Measurements from ENCODE around the gene CNOT1.

Gene CNOT1

DNA sequence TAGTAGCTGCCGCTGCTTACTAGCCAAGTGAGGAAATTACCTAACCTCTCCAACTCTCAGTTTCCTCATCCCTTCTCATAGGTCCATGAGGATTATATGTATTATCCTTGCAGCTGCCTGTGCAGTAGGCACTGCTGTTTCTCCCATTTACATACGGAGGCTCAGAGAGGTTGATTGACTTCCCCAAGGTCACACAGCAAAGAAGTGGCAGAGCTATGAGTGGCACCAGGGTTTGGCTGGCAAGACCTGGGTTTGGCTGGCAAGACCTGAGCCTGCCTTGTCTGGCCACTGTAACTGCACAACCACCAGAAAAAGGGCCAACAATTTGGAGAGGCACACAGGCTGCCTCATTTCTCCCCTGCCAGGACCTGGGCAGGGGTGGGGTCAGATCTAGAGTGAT lies 132.2 kb downstream of the CNOT1 start:
- no peaks in the 10 kb centered on the region for H3K9me2 ChIP-seq (replicated peaks; ENCODE audit: control insufficient read depth, low read length)
- peaks cover 4% of the 10 kb centered on the region; the same call in 1 of the 2 replicates for H4K20me1 ChIP-seq (ENCODE audit: control insufficient read depth, insufficient read depth, low read depth, low read length)
- H3K9me3 ChIP-seq (ENCODE audit: control insufficient read depth, insufficient read depth, low read length), result no peaks in the 10 kb centered on the region
- no peaks in the 10 kb centered on the region for H3K36me3 ChIP-seq (ENCODE audit: control insufficient read depth, low read length)
- H3F3A ChIP-seq (ENCODE audit: control insufficient read depth, insufficient read depth), result 0 out of 2 replicates have a peak, but pooled peaks cover 3% of the 10 kb centered on the region
- TF ChIP-seq EZH2phosphoT487 (IDR thresholded peaks at IDR 0.05; ENCODE audit: borderline replicate concordance, low read length), result no peak
- TF ChIP-seq, protein P1, sequence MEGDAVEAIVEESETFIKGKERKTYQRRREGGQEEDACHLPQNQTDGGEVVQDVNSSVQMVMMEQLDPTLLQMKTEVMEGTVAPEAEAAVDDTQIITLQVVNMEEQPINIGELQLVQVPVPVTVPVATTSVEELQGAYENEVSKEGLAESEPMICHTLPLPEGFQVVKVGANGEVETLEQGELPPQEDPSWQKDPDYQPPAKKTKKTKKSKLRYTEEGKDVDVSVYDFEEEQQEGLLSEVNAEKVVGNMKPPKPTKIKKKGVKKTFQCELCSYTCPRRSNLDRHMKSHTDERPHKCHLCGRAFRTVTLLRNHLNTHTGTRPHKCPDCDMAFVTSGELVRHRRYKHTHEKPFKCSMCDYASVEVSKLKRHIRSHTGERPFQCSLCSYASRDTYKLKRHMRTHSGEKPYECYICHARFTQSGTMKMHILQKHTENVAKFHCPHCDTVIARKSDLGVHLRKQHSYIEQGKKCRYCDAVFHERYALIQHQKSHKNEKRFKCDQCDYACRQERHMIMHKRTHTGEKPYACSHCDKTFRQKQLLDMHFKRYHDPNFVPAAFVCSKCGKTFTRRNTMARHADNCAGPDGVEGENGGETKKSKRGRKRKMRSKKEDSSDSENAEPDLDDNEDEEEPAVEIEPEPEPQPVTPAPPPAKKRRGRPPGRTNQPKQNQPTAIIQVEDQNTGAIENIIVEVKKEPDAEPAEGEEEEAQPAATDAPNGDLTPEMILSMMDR (IDR thresholded peaks at IDR 0.05; ENCODE audit: low read depth, low read length, poor library complexity, severe bottlenecking), result no peak
- no peak overlapping the region for H3K4me3 ChIP-seq (ENCODE audit: low read length)
- H3K27me3 ChIP-seq (ENCODE audit: control insufficient read depth, low read length), result peaks cover 42% of the 10 kb centered on the region
- no peaks in the 10 kb centered on the region for H3K79me2 ChIP-seq (ENCODE audit: control insufficient read depth, low read length)
- H3K27ac ChIP-seq (ENCODE audit: low read depth, low read length), result no peak overlapping the region
- peaks cover 20% of the 10 kb centered on the region for H3K4me1 ChIP-seq (ENCODE audit: control insufficient read depth, low read length)
- no peak overlapping the region for H3K4me2 ChIP-seq (ENCODE audit: low read length)

DNA sequence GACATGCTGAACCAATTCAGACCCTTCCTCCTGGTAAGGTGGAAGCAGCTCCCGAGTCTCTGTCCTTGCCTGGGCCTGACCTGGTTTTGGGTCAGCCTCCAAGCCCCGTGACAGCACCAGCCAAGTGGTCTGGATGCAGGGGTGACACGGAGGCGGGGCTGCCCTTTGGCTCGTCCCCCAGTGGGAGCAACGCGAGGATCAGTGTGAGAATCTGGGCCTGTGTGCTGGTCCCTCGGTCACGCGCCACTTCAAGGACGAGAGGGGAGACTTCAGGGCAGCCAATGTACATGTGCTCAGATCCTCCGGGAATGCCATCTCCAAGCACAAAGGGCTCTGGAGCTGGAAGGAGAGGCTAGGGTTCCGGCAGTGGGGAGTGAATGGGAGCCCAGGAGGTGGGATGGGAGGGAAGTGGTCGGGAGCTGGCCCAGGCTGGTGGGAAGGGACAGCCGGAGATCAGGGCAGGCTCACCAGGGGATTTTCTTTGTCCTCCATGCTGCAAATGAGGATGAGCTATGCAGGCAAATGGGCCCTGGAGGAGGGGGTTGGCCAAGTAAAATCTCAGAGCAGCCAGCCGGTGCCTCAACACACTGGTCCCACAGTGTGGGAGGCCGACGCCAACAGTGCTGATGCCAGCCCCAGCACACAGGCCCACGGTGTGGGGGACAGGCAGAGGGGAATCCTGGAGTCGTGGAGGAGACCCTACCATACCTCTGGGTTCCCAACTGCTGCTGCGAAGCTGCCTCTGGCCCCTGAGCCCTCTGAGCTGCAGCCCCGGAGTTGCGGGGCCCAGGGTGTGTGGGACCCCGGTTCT lies 133.9 kb downstream of the CNOT1 start:
- Histone ChIP-seq H3K4me2 (ENCODE audit: low read length) (no peak overlapping the region), H3F3A (ENCODE audit: control insufficient read depth, insufficient read depth) (0 out of 2 replicates have a peak, but pooled peaks cover 3% of the 10 kb centered on the region), H3K4me1 (ENCODE audit: control insufficient read depth, low read length) (peaks cover 7% of the 10 kb centered on the region), H3K36me3 (ENCODE audit: control insufficient read depth, low read length) (no peaks in the 10 kb centered on the region), H3K4me3 (ENCODE audit: low read length) (no peak overlapping the region), H4K20me1 (ENCODE audit: control insufficient read depth, insufficient read depth, low read depth, low read length) (peaks cover 4% of the 10 kb centered on the region; the same call in 1 of the 2 replicates), H3K27ac (ENCODE audit: low read depth, low read length) (no peak overlapping the region), H3K9me3 (ENCODE audit: control insufficient read depth, insufficient read depth, low read length) (no peaks in the 10 kb centered on the region), H3K27me3 (ENCODE audit: control insufficient read depth, low read length) (peaks cover 26% of the 10 kb centered on the region), H3K9me2 (replicated peaks; ENCODE audit: control insufficient read depth, low read length) (no peaks in the 10 kb centered on the region), H3K79me2 (ENCODE audit: control insufficient read depth, low read length) (no peaks in the 10 kb centered on the region)
- TF ChIP-seq, protein P1 (IDR thresholded peaks at IDR 0.05; ENCODE audit: low read depth, low read length, poor library complexity, severe bottlenecking), result no peak

DNA sequence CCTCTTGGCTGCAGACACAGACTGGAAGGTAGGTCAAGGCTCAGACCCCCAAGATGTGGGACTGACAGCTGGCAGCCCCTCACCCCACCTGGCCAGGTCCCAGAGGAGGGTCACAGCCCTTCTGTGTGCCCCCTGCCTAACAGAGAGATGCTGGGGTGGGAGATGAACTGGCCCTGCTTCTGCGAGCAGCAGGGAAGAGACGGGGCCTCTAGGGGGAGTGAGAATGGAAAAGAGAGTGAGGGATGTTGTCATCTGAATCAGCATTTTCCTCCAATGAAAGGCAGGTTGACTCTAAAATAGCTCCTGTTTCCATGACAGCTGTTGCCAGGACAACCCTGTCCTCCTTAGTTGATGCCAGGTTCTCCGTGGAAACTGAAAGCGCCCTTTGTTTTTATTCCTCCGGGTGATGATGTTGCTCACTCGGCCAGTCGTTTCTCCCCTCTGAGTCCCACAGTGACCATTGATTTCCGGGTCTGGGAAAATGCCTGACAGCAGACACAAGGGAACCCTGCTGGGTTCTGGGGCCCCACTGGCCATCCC lies 134.6 kb downstream of the CNOT1 start:
- TF ChIP-seq EZH2phosphoT487 (IDR thresholded peaks at IDR 0.05; ENCODE audit: borderline replicate concordance, low read length), result no peak
- TF ChIP-seq, protein P1 (IDR thresholded peaks at IDR 0.05; ENCODE audit: low read depth, low read length, poor library complexity, severe bottlenecking), result peak; percentile 51
- Histone ChIP-seq H3F3A (ENCODE audit: control insufficient read depth, insufficient read depth) (0 out of 2 replicates have a peak, but pooled peaks cover 3% of the 10 kb centered on the region), H3K4me2 (ENCODE audit: low read length) (no peak overlapping the region), H3K36me3 (ENCODE audit: control insufficient read depth, low read length) (no peaks in the 10 kb centered on the region), H4K20me1 (ENCODE audit: control insufficient read depth, insufficient read depth, low read depth, low read length) (no peaks in the 10 kb centered on the region), H3K9me2 (replicated peaks; ENCODE audit: control insufficient read depth, low read length) (no peaks in the 10 kb centered on the region), H3K79me2 (ENCODE audit: control insufficient read depth, low read length) (no peaks in the 10 kb centered on the region), H3K27ac (ENCODE audit: low read depth, low read length) (no peak overlapping the region), H3K4me3 (ENCODE audit: low read length) (no peak overlapping the region), H3K4me1 (ENCODE audit: control insufficient read depth, low read length) (peaks cover under 1% of the 10 kb centered on the region; the same call in 1 of the 2 replicates), H3K9me3 (ENCODE audit: control insufficient read depth, insufficient read depth, low read length) (no peaks in the 10 kb centered on the region), H3K27me3 (ENCODE audit: control insufficient read depth, low read length) (peaks cover 19% of the 10 kb centered on the region)

Data from DOHH2 (cell line).